HepG2 (cell line): ENCODE results near the gene CABLES2. TPM values are rescaled to one million over a fixed set of nuclear protein-coding genes. Genes with fewer than 3 reads are reported as not detected.

Experiments
- ADNP ChIP-seq: sonication (generic); formaldehyde crosslinking; IDR thresholded peaks from 2 replicates; pipeline ENCODE4 v1.4.0; 2020; ENCODE audit warnings: missing genetic modification reagents
- CENPX ChIP-seq: sonication (generic); formaldehyde crosslinking; IDR thresholded peaks from 2 replicates; pipeline ENCODE4 v1.9.0; 2021; ENCODE audit warnings: mild to moderate bottlenecking, missing genetic modification reagents, moderate library complexity
- FIP1L1 ChIP-seq: fragments of 200-400 bp; formaldehyde crosslinking; IDR thresholded peaks from 2 replicates; pipeline ENCODE4 v1.6.1; 2018; ENCODE audit warnings: low read depth, mild to moderate bottlenecking, low read length, moderate library complexity, borderline replicate concordance; ENCODE audit not compliant: insufficient read depth
- JDP2 ChIP-seq: sonication (generic); formaldehyde crosslinking; IDR thresholded peaks from 2 replicates; pipeline ENCODE4 v1.8.1; 2022; ENCODE audit warnings: missing genetic modification reagents, borderline replicate concordance
- MAF1 ChIP-seq: sonication (generic); formaldehyde crosslinking; IDR thresholded peaks from 2 replicates; pipeline ENCODE4 v1.5.0; 2020; ENCODE audit warnings: missing genetic modification reagents, borderline replicate concordance
- MTF2 ChIP-seq: sonication (generic); formaldehyde crosslinking; IDR thresholded peaks from 2 replicates; pipeline ENCODE4 v1.5.0; 2020; ENCODE audit warnings: missing genetic modification reagents, borderline replicate concordance
- TEAD2 ChIP-seq: sonication (generic); formaldehyde crosslinking; IDR thresholded peaks from 2 replicates; pipeline ENCODE4 v1.9.0; 2021; ENCODE audit warnings: missing genetic modification reagents
- ZBTB7A ChIP-seq: sonication (generic); formaldehyde crosslinking; IDR thresholded peaks from 2 replicates; pipeline ENCODE4 v1.8.0; 2022; ENCODE audit warnings: mild to moderate bottlenecking, missing genetic modification reagents
- ZNF12 ChIP-seq: sonication (generic); formaldehyde crosslinking; IDR thresholded peaks from 2 replicates; pipeline ENCODE4 v1.5.0; 2020; ENCODE audit warnings: missing genetic modification reagents
- ZNF253 ChIP-seq: sonication (generic); formaldehyde crosslinking; IDR thresholded peaks from 2 replicates; pipeline ENCODE4 v1.8.0; 2022; ENCODE audit warnings: mild to moderate bottlenecking, missing genetic modification reagents, borderline replicate concordance
- ZNF331 ChIP-seq: sonication (generic); formaldehyde crosslinking; IDR thresholded peaks from 2 replicates; pipeline ENCODE4 v1.4.0; 2020; ENCODE audit warnings: missing genetic modification reagents
- ZNF501 ChIP-seq: sonication (generic); formaldehyde crosslinking; IDR thresholded peaks from 2 replicates; pipeline ENCODE4 v1.5.1; 2020; ENCODE audit warnings: mild to moderate bottlenecking, moderate library complexity, missing genetic modification reagents
- polyA plus RNA-seq, 8 experiments: library from polyadenylated mRNA; depleted of rRNA in 3 of 8; stranded (reverse) in 7 of 8; unstranded in 1 of 8; fragments of >200 nt; fragmentation: Illumina TruSeq in 4 of 8; extraction: Trizol in 4 of 8; gene quantifications; 2 replicates each; pipeline versions ENCODE4 v1.2.1 to v1.2.3, GENCODE V29; 2011 to 2016; ENCODE audit warnings: low read depth in 4 of 8, missing spikeins in 1 of 8, mixed read lengths in 1 of 8; ENCODE audit not compliant: insufficient read depth in 1 of 8
- total RNA-seq, 5 experiments: library from RNA; depleted of rRNA; stranded (reverse); fragments of >200 nt; fragmentation: Illumina TruSeq; extraction: Trizol; gene quantifications; 2 replicates each; pipeline ENCODE4 v1.2.3, GENCODE V29; 2016; ENCODE audit warnings: low read depth in 1 of 5
- TF ChIP-seq, protein P1 (sequence below): sonication (generic); formaldehyde crosslinking; IDR thresholded peaks from 2 replicates; pipeline ENCODE4 v1.4.0; 2020; ENCODE audit warnings: low read depth, missing genetic modification reagents
- TF ChIP-seq, protein P2 (sequence below): sonication (generic); formaldehyde crosslinking; IDR thresholded peaks from 2 replicates; pipeline ENCODE4 v1.5.1; 2020; ENCODE audit warnings: missing genetic modification reagents, mild to moderate bottlenecking, borderline replicate concordance
- TF ChIP-seq, protein P3 (sequence below): sonication (generic); formaldehyde crosslinking; IDR thresholded peaks from 2 replicates; pipeline ENCODE4 v1.5.0; 2020; ENCODE audit warnings: missing genetic modification reagents
- TF ChIP-seq, protein P4 (sequence below): sonication (generic); formaldehyde crosslinking; IDR thresholded peaks from 2 replicates; pipeline ENCODE4 v1.4.0; 2020; ENCODE audit warnings: missing genetic modification reagents

The CABLES2 gene
- total and polyA plus RNA-seq, 2 of the 13 experiments (the other 11 are each of a cell fraction or from before 2014, with no cell fraction given) = 5.2 to 9.7 TPM

DNA sequence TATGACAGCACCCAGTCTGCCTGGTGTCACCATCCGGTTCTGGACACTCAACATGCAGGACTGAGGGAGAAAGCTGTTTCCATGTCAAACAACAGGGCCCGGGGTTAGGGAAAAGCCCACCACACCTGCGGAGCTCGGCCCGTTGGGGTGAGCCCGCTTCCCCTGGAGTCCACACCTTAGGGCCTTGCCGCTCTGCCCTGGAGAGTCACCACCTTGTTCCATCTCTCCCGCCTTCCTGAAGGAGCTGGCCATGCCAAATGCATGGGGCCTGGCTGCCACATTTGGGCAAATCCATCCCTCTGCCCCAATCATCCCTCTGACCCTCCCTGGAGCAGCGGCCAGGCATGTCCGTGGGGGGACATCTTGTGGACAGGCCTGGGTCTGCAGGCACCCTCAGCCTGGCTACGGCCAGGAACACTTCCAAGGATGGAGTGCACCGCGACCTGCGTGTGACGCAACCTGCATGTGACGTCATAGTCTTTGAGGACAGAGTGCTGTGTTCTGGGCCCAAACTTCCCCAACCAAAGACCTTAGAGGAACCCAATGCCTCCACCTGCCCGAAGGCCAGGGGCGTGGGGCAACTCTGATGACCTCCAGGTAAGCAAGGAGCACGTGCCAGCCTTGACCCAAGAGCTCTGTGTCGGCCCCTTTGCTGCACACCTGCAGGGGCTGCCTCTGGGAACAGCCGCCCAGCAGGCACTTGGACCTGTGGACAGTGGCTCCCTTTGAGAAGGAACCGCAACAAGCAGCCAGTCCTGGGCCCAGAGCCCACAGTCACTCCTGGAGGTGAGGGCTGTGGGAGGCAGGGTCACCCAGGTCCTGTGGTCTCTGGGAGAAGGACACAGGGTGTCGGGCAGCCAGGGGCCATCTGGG, 1.7 kb downstream of the CABLES2 start (continued):
- TF ChIP-seq, protein P1, sequence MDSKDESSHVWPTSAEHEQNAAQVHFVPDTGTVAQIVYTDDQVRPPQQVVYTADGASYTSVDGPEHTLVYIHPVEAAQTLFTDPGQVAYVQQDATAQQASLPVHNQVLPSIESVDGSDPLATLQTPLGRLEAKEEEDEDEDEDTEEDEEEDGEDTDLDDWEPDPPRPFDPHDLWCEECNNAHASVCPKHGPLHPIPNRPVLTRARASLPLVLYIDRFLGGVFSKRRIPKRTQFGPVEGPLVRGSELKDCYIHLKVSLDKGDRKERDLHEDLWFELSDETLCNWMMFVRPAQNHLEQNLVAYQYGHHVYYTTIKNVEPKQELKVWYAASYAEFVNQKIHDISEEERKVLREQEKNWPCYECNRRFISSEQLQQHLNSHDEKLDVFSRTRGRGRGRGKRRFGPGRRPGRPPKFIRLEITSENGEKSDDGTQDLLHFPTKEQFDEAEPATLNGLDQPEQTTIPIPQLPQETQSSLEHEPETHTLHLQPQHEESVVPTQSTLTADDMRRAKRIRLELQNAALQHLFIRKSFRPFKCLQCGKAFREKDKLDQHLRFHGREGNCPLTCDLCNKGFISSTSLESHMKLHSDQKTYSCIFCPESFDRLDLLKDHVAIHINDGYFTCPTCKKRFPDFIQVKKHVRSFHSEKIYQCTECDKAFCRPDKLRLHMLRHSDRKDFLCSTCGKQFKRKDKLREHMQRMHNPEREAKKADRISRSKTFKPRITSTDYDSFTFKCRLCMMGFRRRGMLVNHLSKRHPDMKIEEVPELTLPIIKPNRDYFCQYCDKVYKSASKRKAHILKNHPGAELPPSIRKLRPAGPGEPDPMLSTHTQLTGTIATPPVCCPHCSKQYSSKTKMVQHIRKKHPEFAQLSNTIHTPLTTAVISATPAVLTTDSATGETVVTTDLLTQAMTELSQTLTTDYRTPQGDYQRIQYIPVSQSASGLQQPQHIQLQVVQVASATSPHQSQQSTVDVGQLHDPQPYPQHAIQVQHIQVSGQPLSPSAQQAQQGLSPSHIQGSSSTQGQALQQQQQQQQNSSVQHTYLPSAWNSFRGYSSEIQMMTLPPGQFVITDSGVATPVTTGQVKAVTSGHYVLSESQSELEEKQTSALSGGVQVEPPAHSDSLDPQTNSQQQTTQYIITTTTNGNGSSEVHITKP (CRISPR knock-in tag) = no peak
- no peak for TF ChIP-seq FIP1L1
- TF ChIP-seq ZNF12 (CRISPR knock-in tag) = 0 out of 2 replicates have a peak, but pooled peaks have one; percentile 23
- TF ChIP-seq ZNF501 = 0 out of 2 replicates have a peak, but pooled peaks have one; percentile 43
- TF ChIP-seq ZNF253 (CRISPR knock-in tag) = peak; percentile 20; the same call in 1 of the 2 replicates
- TF ChIP-seq ZBTB7A = 0 out of 2 replicates have a peak, but pooled peaks have one; percentile 41
- TF ChIP-seq ADNP = no peak
- 0 out of 2 replicates have a peak, but pooled peaks have one; percentile 22 for TF ChIP-seq TEAD2 (CRISPR knock-in tag)
- TF ChIP-seq, protein P2, sequence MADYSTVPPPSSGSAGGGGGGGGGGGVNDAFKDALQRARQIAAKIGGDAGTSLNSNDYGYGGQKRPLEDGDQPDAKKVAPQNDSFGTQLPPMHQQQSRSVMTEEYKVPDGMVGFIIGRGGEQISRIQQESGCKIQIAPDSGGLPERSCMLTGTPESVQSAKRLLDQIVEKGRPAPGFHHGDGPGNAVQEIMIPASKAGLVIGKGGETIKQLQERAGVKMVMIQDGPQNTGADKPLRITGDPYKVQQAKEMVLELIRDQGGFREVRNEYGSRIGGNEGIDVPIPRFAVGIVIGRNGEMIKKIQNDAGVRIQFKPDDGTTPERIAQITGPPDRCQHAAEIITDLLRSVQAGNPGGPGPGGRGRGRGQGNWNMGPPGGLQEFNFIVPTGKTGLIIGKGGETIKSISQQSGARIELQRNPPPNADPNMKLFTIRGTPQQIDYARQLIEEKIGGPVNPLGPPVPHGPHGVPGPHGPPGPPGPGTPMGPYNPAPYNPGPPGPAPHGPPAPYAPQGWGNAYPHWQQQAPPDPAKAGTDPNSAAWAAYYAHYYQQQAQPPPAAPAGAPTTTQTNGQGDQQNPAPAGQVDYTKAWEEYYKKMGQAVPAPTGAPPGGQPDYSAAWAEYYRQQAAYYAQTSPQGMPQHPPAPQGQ (CRISPR knock-in tag) = 0 out of 2 replicates have a peak, but pooled peaks have one; percentile 75
- no peak for TF ChIP-seq CENPX (CRISPR knock-in tag)
- TF ChIP-seq, protein P3, sequence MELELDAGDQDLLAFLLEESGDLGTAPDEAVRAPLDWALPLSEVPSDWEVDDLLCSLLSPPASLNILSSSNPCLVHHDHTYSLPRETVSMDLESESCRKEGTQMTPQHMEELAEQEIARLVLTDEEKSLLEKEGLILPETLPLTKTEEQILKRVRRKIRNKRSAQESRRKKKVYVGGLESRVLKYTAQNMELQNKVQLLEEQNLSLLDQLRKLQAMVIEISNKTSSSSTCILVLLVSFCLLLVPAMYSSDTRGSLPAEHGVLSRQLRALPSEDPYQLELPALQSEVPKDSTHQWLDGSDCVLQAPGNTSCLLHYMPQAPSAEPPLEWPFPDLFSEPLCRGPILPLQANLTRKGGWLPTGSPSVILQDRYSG = no peak
- peak; percentile 64; the same call in 1 of the 2 replicates for TF ChIP-seq MAF1
- TF ChIP-seq ZNF331 = peak; percentile 72; the same call in 1 of the 2 replicates
- no peak for TF ChIP-seq JDP2 (CRISPR knock-in tag)
- TF ChIP-seq, protein P4, sequence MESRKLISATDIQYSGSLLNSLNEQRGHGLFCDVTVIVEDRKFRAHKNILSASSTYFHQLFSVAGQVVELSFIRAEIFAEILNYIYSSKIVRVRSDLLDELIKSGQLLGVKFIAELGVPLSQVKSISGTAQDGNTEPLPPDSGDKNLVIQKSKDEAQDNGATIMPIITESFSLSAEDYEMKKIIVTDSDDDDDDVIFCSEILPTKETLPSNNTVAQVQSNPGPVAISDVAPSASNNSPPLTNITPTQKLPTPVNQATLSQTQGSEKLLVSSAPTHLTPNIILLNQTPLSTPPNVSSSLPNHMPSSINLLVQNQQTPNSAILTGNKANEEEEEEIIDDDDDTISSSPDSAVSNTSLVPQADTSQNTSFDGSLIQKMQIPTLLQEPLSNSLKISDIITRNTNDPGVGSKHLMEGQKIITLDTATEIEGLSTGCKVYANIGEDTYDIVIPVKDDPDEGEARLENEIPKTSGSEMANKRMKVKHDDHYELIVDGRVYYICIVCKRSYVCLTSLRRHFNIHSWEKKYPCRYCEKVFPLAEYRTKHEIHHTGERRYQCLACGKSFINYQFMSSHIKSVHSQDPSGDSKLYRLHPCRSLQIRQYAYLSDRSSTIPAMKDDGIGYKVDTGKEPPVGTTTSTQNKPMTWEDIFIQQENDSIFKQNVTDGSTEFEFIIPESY (CRISPR knock-in tag) = peak; percentile 99
- no peak for TF ChIP-seq MTF2
